Renal cortex interstitium (tissue), 11 donors: Measurements from ENCODE around the gene LARP1. TPM values are rescaled to one million over a fixed set of nuclear protein-coding genes. Genes with fewer than 3 reads are reported as not detected.
A peak's percentile ranks its signal among the peaks of the same experiment; 100 is the strongest.
"Not testable (repeated sequence)": the region's sequence is repeated elsewhere in the genome, so short reads cannot be mapped to it uniquely, and the experiment has no call there.

Experiments used
- DNase-seq, 11 donors: peaks; one replicate each; pipeline ENCODE4 v3.0.0-alpha.2; 2013; ENCODE audit warnings: low read depth in 9 of 11, low spot score in 4 of 11; ENCODE audit errors: extremely low read depth in 1 of 11
- polyA plus RNA-seq, 3 donors: library from polyadenylated mRNA; unstranded; fragments of 120-200 nt; gene quantifications; one replicate each; pipeline ENCODE4 v1.2.1, GENCODE V29; 2013; ENCODE audit not compliant: insufficient read length in 3 of 3

The LARP1 gene
- polyA plus RNA-seq, 3 donors, result 141 to 155 (median 145) TPM

DNA sequence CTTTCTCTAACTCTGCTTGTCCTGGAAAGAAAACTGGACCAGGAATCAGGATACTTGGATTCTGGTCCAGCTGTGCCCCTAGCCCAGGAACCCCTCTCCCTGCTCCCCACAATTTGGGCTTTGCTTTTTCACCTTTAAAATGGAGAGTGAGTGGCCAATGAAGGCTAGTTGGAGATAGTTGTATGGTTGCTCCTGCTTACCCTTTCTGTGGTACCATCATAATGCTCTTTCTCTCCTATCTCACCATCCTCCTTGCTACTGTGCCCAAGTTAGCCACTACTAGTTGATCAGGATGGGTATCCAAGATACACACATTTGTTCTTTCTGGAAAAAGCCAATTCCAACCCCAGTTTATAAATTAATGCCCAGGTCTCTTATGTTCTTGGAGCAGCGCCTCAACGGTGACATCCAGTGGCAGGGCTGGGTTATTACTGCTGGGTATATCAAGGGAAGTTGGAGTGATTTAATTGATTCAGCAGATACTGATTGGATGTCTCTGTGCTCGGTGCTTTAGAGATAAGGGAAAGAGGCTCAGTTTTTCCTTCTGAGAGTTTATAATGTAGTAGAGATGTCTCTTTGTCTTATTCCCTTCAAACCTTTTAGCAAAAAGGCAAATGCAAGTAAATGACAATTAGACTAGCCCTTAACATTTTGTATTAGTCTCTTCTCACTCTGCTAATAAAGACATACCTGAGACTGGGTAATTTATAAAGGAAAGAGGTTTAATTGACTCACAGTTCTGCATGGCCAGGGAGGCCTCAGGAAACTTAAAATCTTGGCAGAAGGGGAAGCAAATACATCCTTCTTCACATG lies 56.7 kb downstream of the LARP1 start:
- DNase-seq, result peak in 10 of 11 donors; percentile 20 to 42 (median 27)

DNA sequence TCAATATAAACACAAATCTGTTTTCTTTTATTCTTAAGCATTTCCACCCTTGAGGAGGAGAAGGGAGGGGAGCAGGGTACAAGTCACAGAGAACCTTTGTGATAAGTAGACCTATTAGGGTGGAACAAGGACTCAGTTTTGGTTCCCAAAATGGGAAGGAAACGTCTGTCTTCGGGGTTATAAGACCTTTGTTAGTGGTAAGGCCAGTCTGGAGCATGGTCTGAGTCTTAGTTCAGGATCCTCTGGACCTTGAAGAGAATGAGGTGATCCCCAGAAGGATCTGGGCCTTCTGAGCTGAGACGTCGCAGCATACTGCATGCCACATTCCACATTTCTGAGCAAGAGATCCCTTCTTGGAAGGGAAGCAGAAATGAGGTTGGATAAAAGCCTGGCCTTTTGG lies 58.0 kb downstream of the LARP1 start:
- DNase-seq, result no peak

DNA sequence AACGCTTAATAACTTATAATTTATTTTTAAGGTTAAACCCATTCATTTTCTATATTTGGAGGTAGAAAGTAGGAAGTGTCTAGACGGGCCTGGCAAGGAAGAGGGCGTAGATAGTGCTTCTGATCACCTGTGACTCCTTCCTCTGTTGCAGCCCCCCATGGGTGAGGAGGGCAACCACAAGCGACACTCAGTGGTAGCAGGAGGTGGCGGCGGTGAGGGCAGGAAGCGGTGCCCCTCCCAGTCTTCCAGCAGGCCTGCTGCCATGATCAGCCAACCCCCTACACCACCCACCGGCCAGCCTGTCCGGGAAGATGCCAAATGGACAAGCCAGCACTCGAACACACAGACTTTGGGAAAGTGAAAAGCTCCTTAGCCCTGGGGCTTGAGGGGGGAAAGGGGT lies 58.6 kb downstream of the LARP1 start:
- DNase-seq, result no peak

DNA sequence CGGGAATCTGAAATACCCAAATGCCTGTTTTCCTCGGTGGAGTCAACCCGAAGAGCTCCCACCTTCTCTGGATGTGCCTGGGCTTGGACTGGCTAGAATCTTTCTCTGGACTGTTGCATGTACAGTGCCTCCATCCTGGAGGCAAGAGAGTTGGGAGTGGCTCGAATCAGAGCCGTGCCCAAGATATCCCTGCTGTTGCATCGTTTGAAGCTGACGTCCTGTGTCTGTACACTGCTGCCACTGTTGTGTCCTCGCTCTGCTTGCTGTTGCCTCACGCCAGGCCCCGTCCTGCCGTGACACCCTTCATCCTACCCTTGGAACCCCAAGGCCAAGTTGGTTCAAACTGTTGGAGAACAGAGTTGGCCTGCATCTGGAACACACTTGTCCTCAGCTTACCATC lies 59.8 kb downstream of the LARP1 start:
- no peak for DNase-seq

DNA sequence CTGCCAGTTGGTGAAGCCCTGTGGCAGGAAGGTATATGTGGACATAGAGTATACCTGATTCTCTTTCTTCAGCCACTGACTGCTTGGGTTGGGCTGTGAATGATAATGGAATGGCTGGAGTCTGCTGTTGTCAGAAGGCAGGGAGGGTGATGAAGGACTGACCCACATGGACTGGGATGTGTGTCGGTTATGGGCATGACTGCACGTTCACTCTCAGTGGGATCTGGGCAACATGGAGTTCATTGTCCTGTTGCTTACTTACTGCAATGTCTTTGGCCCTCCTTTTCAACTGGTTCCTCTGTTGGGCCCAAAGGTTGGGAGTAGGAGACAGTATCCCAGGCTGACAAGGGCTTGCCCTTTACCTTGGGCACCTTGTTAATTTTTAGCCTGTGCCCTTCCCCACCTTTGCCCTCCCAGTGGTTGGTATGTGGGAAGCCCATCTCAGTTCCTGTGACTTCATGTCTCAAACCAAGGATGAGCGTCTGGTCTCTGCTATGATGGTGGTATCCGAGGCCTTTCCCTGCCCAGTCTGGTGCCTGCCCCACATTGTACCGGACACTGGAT lies 60.6 kb downstream of the LARP1 start:
- no peak for DNase-seq

DNA sequence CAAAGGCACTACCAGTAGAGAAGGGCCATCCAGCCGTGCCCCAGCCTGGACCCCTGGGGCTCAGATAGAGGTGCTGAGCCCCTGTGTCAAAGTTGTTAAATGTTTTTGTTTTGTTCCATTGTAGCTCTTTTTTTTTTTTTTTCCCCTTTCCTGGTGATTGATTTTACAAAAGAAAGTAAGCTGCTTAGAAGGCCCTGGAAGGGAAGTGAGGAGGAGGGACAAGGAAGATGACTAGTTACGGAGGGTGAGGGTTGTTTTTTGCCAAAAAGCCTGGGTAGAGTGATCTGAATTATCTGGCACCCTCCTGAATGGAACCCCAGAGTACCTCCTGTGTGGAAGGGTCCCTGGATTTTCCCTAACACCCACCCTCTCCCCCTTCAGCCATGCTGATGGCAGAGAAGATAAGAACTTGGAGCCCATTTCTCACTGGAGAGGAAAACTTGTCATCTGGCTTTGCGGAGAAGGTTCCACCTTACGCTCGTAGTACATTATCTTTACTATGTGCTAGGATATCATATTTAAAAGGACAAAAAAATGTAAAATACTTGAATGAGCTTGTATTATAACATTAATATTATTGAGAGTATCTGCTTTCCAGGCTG lies 61.8 kb downstream of the LARP1 start:
- DNase-seq, result no peak

DNA sequence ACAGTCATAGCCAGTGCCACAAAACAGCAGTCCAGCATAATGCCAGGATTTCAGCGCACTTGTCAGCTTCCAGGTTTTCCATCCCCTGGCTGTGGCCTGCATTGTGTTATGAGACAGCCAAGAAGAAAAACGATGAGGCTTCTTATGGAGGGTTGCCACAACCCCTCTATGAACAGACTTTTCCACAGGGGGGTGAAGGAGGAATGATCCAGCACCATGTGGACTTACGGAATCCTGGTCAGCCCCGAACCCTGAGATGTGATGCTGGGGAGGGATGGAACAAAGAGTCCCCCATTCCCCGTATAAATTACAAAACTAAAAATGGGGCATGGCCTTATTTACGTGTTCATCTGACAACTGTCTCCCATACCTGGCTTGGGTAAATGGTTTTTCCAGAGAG lies 62.6 kb downstream of the LARP1 start:
- DNase-seq, result no peak

DNA sequence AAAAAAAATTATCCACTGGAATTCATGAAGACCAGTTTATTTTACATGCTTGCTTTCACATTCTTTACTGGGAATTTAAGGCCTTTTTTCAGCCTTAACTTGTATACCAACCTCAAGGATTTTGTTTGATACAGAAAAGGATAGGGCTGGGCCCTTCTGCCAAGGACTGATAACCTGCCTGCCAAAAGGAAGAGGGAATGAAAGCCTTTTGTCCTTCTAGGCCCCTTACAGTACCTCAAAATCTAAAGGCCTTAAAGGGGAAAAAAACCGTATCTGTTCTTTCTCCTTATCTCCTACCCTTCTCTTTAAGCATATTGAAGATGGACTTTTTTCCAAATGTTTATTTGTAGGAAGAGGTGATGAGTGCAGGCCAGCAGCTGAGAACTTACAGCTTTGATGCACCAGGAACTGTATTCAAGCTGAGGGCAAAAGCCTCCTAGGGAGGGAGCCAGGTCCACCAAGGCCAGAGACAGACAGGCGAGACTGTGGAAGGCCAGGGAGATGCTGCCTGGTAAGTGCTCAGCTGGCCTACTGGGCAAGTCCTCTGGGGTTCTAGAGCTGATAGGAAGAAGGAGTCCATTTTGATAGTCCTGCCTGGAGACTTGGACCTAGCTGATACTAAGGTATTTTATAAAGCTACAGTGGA lies 63.4 kb downstream of the LARP1 start:
- DNase-seq, result no peak

DNA sequence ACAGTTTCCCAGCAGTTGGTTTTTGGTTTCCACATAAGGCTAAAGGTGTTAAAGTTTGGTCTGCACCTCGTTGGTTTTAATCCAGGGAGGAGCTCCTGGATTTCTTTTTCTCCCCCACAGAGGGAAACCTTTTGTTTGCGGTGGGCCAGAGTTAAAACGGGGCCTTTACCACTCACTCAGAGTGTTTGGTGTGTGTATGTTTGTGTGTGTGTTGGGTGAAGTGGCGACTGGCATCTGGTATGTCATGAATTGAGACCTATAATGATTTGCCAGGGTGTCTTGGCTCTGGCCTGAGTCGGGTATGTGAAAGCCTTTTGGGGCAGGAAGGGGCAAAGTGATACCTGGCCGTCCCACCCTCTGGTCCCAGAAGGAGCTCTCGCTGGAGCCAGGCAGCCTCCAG lies 64.4 kb downstream of the LARP1 start:
- no peak for DNase-seq

DNA sequence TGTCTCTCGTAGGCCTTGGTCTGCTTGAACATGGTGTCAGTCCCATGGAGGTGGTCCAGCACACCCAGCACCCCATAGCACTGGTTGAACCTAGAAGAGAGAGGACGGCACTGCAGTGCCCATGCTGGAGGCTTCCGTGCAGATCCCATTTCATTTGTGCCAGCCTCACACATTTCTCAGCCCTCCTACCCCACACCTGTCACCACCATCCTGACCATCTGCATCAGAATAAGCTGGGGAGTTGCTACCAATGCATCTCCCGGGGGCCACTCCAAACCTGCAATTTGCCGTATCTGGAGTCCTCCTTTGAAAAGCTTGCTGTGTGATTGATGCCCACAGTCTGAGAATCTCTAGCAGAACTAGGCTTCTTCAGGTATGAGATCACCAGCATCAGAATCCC lies 65.2 kb downstream of the LARP1 start:
- DNase-seq, result no peak

DNA sequence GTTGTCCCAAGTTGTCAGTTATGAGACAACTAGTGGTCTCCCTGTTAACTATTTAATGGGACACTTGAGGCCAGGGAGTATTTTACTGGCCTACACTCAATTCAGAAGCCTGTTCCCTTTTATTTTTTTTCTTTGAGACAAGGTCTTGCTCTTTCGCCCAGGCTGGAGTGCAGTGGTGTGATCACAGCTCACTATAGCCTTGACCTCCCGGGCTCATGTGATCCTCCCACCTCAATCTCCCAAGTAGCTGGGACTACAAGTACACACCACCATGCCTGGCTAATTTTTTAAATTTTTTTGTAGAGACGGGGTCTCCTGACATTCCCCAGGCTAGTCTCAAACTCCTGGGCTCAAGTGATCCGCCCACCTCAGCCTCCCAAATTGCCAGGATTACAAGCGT lies 67.7 kb downstream of the LARP1 start:
- DNase-seq, result not testable (repeated sequence)

DNA sequence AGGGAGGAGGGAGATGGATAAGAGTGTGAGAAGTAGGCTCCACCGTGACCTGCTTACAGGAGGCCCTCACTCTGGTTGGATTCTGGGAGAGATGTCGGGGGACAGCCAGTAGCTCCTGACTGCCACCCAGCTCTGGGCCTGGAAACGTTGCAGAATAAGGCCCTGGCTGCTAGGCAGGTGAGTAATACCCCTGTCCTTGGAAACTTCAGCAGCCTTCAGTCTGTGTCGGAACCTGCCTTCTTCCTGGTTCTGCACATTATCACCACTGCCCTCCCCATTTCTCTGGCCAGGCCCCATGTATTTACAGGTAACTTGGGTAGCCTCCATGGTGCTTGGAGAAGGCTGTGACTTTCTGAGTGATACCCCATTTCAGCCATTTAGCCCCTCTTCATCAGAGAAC lies 68.4 kb downstream of the LARP1 start:
- DNase-seq, result no peak

DNA sequence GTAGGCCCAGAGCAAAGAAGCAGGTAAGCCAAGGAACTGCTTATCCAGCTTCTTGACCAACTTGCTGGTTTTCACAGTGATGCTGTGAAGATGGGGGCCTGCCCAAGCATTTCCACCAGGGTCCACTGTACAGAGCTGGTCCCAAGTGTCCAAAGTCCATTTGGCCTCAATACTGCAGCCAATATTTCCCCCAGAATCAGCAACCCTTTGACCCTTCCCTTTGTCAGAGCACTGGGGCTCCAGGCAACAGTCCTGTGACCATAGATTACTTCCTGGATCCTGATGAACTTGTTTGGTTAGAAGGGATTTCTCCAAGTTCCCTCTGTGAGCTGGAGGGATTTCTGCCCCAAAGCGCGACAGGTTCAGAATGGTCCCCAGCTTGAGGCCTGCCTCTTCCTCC lies 68.9 kb downstream of the LARP1 start:
- DNase-seq, result no peak

DNA sequence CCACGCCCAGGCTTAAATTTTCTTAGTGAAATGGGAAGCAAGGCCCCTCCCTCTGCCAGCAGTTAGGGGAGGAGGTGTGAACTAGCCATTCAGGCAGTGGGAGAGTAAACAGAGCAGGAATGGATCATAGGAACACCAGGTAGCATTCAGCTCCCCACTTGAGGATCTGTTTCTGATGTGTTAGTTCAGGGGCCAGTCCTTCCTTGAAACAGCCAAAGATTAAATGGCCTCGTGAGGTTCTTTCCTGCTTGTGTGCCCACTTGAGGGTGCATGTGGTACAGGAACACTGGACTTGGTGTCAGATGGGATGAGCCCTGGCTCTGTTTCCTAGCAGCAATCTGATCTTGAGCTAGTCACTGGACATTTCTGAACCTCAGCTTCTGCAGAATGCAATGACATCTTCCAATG lies 74.0 kb downstream of the LARP1 start:
- no peak for DNase-seq

DNA sequence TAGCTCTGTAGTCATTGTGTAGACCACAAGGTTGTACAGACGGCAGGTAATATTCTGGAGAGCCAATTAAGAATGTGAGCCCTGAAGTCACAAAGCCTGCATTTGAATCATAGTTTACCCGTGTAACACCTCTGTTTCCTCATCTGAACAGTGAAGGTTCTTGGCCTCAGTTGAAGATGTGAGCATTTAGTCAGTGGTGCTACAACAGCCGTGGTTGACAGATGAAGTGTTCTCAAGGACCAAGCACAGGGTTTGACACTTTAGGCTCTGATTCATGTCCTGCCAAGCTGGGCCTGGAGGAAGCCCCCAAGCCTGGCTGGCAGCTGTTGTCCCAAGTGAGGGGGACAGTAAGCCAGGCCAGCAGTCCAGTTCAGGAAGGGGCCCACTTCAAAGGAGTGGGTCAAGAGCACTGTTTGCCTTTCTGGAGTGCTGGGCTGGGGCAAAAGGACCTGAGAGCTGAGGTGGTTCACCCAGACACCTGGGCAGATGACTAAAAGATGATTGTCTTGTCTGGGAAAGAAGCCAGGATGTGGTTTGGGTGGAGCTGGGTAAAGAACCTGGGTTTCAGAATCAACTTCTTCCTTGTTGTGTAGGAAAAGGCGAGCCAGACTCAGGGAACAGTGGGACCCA lies 74.5 kb downstream of the LARP1 start:
- DNase-seq, result no peak

DNA sequence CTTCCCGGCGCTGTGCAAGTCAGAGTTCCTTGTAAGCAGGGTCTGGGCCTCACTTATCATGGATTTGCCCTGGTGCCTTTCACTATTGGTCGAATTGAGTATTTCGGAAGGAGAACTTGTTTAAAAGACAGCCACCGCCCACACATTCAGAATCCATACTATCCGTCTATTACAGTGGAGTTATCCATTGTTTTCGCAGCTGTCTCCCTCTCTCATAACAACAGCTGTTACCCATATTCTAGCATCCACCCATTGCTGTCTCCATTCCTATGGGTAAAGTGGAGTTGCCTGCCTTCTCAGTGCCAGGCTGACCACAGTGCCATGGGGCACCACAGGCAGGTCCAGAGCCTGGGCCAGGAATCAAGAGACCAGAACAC lies 75.0 kb downstream of the LARP1 start:
- no peak for DNase-seq

DNA sequence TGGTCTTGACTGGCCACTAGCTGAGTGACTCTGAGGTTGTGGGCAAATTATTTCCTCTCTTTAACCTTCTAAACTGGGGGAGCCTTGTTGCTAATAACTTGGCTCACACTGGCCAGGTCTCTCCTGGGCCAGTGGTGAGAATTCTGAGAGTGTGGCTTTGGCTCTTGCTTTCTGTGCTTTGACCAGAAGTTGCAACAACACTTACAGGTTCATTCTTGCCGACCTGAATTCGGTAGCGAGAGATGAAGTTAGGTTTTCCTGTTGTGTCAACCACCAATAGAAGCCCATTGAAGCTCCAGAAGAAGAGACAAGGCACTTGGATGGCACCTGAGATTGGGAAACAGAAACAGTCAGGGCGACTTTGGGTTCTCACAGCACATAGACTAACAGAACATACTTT lies 75.4 kb downstream of the LARP1 start:
- no peak for DNase-seq

DNA sequence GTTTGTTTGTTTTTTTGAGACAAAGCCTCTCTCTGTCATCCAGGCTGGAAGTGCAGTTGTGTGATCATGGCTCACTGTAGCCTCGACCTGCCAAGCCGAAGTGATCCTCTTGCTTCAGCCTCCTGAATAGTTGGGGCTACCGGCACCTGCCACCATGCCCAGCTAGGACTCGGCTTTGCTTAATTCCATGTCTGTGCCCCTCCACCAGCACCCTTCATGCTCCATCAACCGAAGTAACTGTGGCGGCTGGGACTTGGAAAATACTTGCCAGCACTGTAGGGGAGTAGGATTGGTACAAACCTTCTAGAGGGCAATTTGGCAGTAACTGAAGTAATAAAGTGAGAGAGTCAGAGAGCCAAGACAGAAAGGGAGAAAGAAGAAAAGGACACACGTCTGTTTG lies 76.3 kb downstream of the LARP1 start:
- no peak for DNase-seq

DNA sequence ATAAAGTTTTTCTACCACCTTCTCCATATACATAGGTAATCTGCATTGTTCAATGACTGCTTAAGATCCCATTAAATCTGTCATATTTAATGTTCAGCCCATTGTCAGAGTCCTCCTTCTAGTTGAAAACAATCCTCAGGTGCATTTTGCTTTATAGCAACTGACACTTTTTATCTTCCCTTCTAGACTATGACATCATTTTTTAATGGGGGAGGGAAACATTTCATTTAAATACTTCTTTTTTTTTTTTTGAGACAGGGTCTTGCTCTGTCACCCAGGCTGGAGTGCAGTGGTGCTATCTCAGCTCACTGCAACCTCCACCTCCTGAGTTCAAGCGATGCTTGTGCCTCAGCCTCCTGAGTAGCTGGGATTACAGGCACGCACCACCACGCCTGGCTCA lies 77.6 kb downstream of the LARP1 start:
- not testable (repeated sequence) for DNase-seq

DNA sequence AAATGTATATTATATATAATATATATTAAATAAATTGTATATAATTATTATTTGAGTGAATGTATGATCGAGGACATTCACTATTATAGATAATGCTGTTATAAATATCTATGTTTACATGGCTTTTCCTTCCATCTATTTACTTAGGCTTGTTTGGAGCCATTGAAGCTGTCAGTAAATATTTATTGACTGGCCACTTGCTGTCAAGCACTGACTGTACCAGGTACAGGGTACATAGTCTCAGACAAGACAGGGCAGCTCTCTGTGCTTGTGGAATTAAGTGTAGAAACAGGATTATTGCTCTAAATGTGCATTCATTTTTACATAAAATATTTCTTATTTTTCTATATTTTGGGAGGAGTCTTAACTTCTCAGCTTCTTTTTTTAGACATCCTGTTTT lies 78.9 kb downstream of the LARP1 start:
- no peak for DNase-seq
